Activated CD8-positive, alpha-beta memory T cell treated with anti-CD3 and anti-CD28 coated beads, Interleukin-2, amount 50 U/mL, for 48 hours (primary cell): ENCODE measurements around the gene DCUN1D2.

Experiments used
- DNase-seq: peaks from one replicate; pipeline ENCODE4 v3.0.0-alpha.2; 2020

Gene DCUN1D2

DNA sequence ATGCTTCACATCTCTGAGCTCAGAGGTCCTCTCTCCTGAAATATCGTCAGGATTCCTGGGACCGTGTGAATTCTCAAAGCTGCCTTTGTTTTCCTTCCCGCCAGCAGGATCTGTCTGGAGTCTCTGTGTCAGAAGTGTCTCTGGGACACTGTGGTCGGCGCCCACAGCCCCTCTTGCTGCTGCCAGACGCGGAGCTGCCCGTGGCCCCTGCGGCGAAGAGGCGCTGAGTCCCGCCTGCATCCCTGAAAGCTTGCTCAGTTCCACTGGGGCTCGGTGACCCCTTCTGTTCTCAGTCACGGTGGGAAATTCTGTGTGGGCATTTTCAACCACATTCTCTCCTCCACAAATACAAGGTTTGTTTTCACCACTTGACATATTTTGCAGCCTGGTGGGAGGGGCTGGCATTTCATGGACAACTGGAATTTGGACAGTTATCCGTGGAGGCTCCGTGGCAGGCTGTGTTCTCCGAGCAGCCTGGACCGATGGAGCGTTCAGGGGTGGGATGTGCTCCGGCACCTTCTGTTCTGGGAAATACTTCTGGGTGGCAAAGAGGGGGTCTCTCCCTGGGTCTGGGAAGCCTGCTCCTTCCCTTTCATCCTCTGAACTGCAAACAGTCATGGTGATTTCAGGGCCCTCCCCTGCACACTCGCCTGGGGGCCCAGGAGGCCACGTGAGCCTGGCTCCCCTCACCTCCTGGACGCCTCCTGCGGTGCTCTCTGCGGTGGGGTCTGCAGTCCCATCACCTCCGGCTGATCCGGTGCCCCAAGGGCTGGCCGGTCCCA, 84.0 kb downstream of the DCUN1D2 start:
- DNase-seq, result no peak
